ENCODE data around the gene CRHR1.

GRCh38 chr17:45800816-45801215, 16.7 kb downstream of the CRHR1 start:
- TF ChIP-seq GATA2 (IDR thresholded peaks at IDR 0.05; ENCODE audit: low read depth, low read length) (no peak), GATA3 (IDR thresholded peaks at IDR 0.05; ENCODE audit: low read depth, low read length) (no peak)
